Astrocyte (in vitro differentiated cells and primary cell): ENCODE measurements around the gene CYP39A1.

Source experiments
- EZH2 ChIP-seq: IDR thresholded peaks from 2 replicates; pipeline ENCODE4 v1.6.1; 2012; ENCODE audit warnings: mild to moderate bottlenecking, low read length, inconsistent platforms; ENCODE audit not compliant: insufficient read depth
- TF ChIP-seq, protein P1 (sequence below): IDR thresholded peaks from 2 replicates; pipeline ENCODE4 v1.5.1; 2011; ENCODE audit warnings: low read depth, mild to moderate bottlenecking, inconsistent platforms, low read length, moderate library complexity; ENCODE audit not compliant: insufficient read depth

DNA sequence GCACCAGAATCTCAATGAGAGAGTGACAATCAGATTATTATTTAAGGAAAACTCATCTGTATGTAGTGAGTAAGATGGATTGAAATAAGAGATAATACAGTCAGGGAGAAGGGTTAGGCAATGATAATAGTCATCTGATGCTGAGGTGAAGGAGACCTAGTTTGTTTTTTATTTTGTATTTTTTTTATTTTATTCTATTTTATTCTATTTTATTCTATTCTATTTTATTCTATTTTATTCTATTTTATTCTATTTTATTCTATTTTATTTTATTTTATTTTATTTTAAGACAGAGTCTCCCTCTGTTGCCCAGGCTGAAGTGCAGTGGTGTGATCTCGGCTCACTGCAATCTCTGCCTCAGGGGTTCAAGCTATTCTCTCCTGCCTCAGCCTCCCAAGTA lies 88.7 kb downstream of the CYP39A1 start:
- TF ChIP-seq, protein P1, sequence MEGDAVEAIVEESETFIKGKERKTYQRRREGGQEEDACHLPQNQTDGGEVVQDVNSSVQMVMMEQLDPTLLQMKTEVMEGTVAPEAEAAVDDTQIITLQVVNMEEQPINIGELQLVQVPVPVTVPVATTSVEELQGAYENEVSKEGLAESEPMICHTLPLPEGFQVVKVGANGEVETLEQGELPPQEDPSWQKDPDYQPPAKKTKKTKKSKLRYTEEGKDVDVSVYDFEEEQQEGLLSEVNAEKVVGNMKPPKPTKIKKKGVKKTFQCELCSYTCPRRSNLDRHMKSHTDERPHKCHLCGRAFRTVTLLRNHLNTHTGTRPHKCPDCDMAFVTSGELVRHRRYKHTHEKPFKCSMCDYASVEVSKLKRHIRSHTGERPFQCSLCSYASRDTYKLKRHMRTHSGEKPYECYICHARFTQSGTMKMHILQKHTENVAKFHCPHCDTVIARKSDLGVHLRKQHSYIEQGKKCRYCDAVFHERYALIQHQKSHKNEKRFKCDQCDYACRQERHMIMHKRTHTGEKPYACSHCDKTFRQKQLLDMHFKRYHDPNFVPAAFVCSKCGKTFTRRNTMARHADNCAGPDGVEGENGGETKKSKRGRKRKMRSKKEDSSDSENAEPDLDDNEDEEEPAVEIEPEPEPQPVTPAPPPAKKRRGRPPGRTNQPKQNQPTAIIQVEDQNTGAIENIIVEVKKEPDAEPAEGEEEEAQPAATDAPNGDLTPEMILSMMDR: no peak
- TF ChIP-seq EZH2: no peak
